ENCODE data around the gene NOL3. TPM values are rescaled to one million over a fixed set of nuclear protein-coding genes. Genes with fewer than 3 reads are reported as not detected.

NOL3 gene
- total and polyA plus RNA-seq, 9 of the 15 experiments (the other 6 are each of a cell fraction or from before 2014, with no cell fraction given) = 0.45 to 14.0 (median 5.4) TPM

GRCh38 chr16:67169642-67170167, 633 bp upstream of the NOL3 start (continued):
- TF ChIP-seq POLR2G (IDR thresholded peaks at IDR 0.05; ENCODE audit: low read depth, low read length) = no peak
- TF ChIP-seq PML (IDR thresholded peaks at IDR 0.05; ENCODE audit: low read length) = no peak
- no peak for TF ChIP-seq HDAC6 (IDR thresholded peaks at IDR 0.05; ENCODE audit: low read depth, low read length)
- no peak for TF ChIP-seq JUNB (CRISPR knock-in tag; conservative IDR thresholded peaks at IDR 0.05)
- TF ChIP-seq NFXL1 (CRISPR knock-in tag; IDR thresholded peaks at IDR 0.05) = no peak
- TF ChIP-seq ZNF431 (CRISPR knock-in tag; IDR thresholded peaks at IDR 0.05) = no peak
- TF ChIP-seq, protein P1, sequence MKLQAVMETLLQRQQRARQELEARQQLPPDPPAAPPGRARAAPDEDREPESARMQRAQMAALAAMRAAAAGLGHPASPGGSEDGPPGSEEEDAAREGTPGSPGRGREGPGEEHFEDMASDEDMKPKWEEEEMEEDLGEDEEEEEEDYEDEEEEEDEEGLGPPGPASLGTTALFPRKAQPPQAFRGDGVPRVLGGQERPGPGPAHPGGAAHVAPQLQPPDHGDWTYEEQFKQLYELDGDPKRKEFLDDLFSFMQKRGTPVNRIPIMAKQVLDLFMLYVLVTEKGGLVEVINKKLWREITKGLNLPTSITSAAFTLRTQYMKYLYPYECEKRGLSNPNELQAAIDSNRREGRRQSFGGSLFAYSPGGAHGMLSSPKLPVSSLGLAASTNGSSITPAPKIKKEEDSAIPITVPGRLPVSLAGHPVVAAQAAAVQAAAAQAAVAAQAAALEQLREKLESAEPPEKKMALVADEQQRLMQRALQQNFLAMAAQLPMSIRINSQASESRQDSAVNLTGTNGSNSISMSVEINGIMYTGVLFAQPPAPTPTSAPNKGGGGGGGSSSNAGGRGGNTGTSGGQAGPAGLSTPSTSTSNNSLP (IDR thresholded peaks at IDR 0.05; ENCODE audit: borderline replicate concordance, low read depth, low read length) = no peak
- TF ChIP-seq CEBPB (tag; IDR thresholded peaks at IDR 0.05) = no peak
- TF ChIP-seq ZNF780A (CRISPR knock-in tag; IDR thresholded peaks at IDR 0.05) = no peak
- no peak for TF ChIP-seq ILF3 (IDR thresholded peaks at IDR 0.05; ENCODE audit: borderline replicate concordance)
- TF ChIP-seq CTCFL (IDR thresholded peaks at IDR 0.05; ENCODE audit: borderline replicate concordance, insufficient read depth, low read depth, low read length, poor library complexity, severe bottlenecking) = peak; percentile 87
- TF ChIP-seq SUPT5H (IDR thresholded peaks at IDR 0.05) = no peak
- TF ChIP-seq MAZ (CRISPR knock-in tag; conservative IDR thresholded peaks at IDR 0.05 in 1 of 2, IDR thresholded peaks at IDR 0.05 in 1 of 2) = peak in 1 of 2 experiments; percentile 84; a peak in 2 of 4 replicates
- no peak for TF ChIP-seq PREB (CRISPR knock-in tag; IDR thresholded peaks at IDR 0.05)
- no peak for TF ChIP-seq HLTF (IDR thresholded peaks at IDR 0.05)
- no peak for TF ChIP-seq XRCC5 (IDR thresholded peaks at IDR 0.05; ENCODE audit: low read depth, low read length)
- TF ChIP-seq PHB2 (IDR thresholded peaks at IDR 0.05; ENCODE audit: low read depth) = no peak
- TF ChIP-seq RB1 (IDR thresholded peaks at IDR 0.05; ENCODE audit: low read depth) = 0 out of 2 replicates have a peak, but pooled peaks have one; percentile 29
- TF ChIP-seq KLF10 (CRISPR knock-in tag; IDR thresholded peaks at IDR 0.05) = no peak
